Transverse colon (tissue), 4 donors: Measurements from ENCODE around the gene SCG3. TPM values are rescaled to one million over a fixed set of nuclear protein-coding genes. Genes with fewer than 3 reads are reported as not detected.

ENCODE experiments used
- DNase-seq: peaks from one replicate; pipeline ENCODE4 v3.0.0-alpha.2; 2019
- H3K27ac ChIP-seq, 4 donors: fragments of 200-600 bp; sonication (generic); 2 replicates each; pipeline ENCODE4 v1.5.1; 2016 to 2018; ENCODE audit warnings: inconsistent platforms in 4 of 4
- H3K27me3 ChIP-seq: fragments of 200-600 bp; sonication (generic); 2 replicates; pipeline ENCODE4 v1.5.1; 2017; ENCODE audit warnings: inconsistent platforms
- H3K36me3 ChIP-seq, 4 donors: fragments of 200-600 bp; sonication (generic); 2 replicates each; pipeline ENCODE4 v1.5.1; 2017 to 2019; ENCODE audit warnings: inconsistent platforms in 4 of 4
- H3K4me1 ChIP-seq, 4 donors: fragments of 200-600 bp; sonication (generic); 2 replicates each; pipeline ENCODE4 v1.5.1; 2017 to 2020; ENCODE audit warnings: inconsistent platforms in 4 of 4
- H3K4me3 ChIP-seq, 4 donors: fragments of 200-600 bp; sonication (generic); 1 replicate in 1 of 4; 2 replicates in 3 of 4; pipeline versions ENCODE4 v1.5.1 to v1.6.1; 2017 to 2019; ENCODE audit warnings: inconsistent platforms in 4 of 4
- H3K9me3 ChIP-seq, 2 donors: fragments of 200-600 bp; sonication (generic); 2 replicates each; pipeline ENCODE4 v1.5.1; 2017 to 2019; ENCODE audit warnings: inconsistent platforms in 2 of 2
- CTCF ChIP-seq, 5 experiments: fragments of 200-600 bp in 3 of 5; fragments of 450-650 bp in 2 of 5; sonication (generic) in 3 of 5; IDR thresholded peaks; 1 replicate in 2 of 5; 2 replicates in 3 of 5; pipeline ENCODE4 v1.5.1; 2016 to 2017; ENCODE audit warnings: antibody characterized with exemption in 5 of 5, inconsistent platforms in 3 of 5, mild to moderate bottlenecking in 2 of 5, moderate library complexity in 1 of 5
- EP300 ChIP-seq: sonication (generic); formaldehyde crosslinking; IDR thresholded peaks from one replicate; pipeline ENCODE4 v1.6.1; 2017; ENCODE audit warnings: antibody characterized with exemption, low read depth
- POLR2A ChIP-seq: fragments of 450-650 bp; IDR thresholded peaks from one replicate; pipeline ENCODE4 v1.6.1; 2016; ENCODE audit warnings: antibody characterized with exemption, mild to moderate bottlenecking, moderate library complexity
- POLR2AphosphoS5 ChIP-seq, 3 donors: sonication (generic); formaldehyde crosslinking; IDR thresholded peaks; one replicate each; pipeline ENCODE4 v1.6.1; 2016; ENCODE audit warnings: antibody characterized with exemption in 3 of 3
- WGBS, 2 donors: methylation state at CpG; one replicate each; pipeline ENCODE4 v1.1.5; 2018; ENCODE audit warnings: low coverage in 1 of 2; 5-methylcytosine and 5-hydroxymethylcytosine counted together
- in situ Hi-C, 4 donors: fragments of 200-750 bp; cut with MboI; loops; one replicate each; pipeline versions ENCODE4 v1.15.0 to v1.15.1; 2017; ENCODE audit warnings: low sequenced_read_pairs in 3 of 4, low pct_ligation_motif_present in 1 of 4, low pct_unique_long_range_greater_than_20kb in 1 of 4
- intact Hi-C: fragments of 100-400 bp; cut with DNase I; formaldehyde crosslinking; loops from one replicate; pipeline ENCODE4 v1.15.1; 2023; ENCODE audit warnings: low total_unique reads
- total RNA-seq, 4 donors: library from RNA; depleted of rRNA; stranded (reverse); fragments of >200 nt; gene quantifications; one replicate each; pipeline ENCODE4 v1.1.0, GENCODE V29; 2016

SCG3 gene
- total RNA-seq, 4 donors from 2014 or later = 0.55 to 3.6 (median 0.95) TPM; not detected in 1

GRCh38 chr15:51726302-51727073, 45.2 kb downstream of the SCG3 start:
- Histone ChIP-seq H3K36me3 (no peaks in the 10 kb centered on the region), H3K9me3 (no peaks in the 10 kb centered on the region), H3K27ac (peak overlapping the region; percentile 30 to 69 (median 57)), H3K4me1 (peaks cover 11 to 47% (median 23%) of the 10 kb centered on the region in 4 donors), H3K27me3 (no peaks in the 10 kb centered on the region), H3K4me3 (no peak overlapping the region)
- WGBS, 2 donors = 45 to 58% methylated on average over 2 to 5 of the region's 5 CpGs
- in situ Hi-C loops (no loop called here), intact Hi-C loops (no loop called here)
- peak; percentile 53 for DNase-seq
- TF ChIP-seq POLR2A (no peak), EP300 (peak; percentile 61), POLR2AphosphoS5 (IDR thresholded peaks at IDR 0.05) (peak; percentile 91 to 96 (median 92)), CTCF (IDR thresholded peaks at IDR 0.05) (no peak)

- no peak overlapping the region for H3K4me3 ChIP-seq
- WGBS, 2 donors = 86 to 89% methylated on average over 4 of the region's 4 CpGs
- DNase-seq = no peak
- intact Hi-C loops (no loop called here), in situ Hi-C loops (no loop called here)
- no peaks in the 10 kb centered on the region for H3K27me3 ChIP-seq
- TF ChIP-seq EP300 (no peak), CTCF (IDR thresholded peaks at IDR 0.05) (no peak)
- no peaks in the 10 kb centered on the region for H3K36me3 ChIP-seq
- no peaks in the 10 kb centered on the region for H3K9me3 ChIP-seq
- H3K4me1 ChIP-seq = peaks cover 20 to 55% (median 30%) of the 10 kb centered on the region in 4 donors
- H3K27ac ChIP-seq = peak overlapping the region; percentile 30 to 69 (median 57)
Observed at GRCh38 chr15:51727141-51727897, 46.0 kb downstream of the SCG3 start.

GRCh38 chr15:51731549-51732267, 50.4 kb downstream of the SCG3 start:
- Histone ChIP-seq H3K4me1 (peaks cover 18 to 53% (median 34%) of the 10 kb centered on the region in 4 donors), H3K36me3 (no peaks in the 10 kb centered on the region), H3K4me3 (peak overlapping the region in 3 of 4 donors; percentile 7 to 44 (median 24)), H3K27me3 (no peaks in the 10 kb centered on the region), H3K9me3 (no peaks in the 10 kb centered on the region), H3K27ac (peak overlapping the region; percentile 82 to 87 (median 84))
- DNase-seq = peak; percentile 28
- no peak for TF ChIP-seq CTCF (IDR thresholded peaks at IDR 0.05)
- no peak for TF ChIP-seq POLR2AphosphoS5 (IDR thresholded peaks at IDR 0.05)
- TF ChIP-seq EP300 = no peak
- no peak for TF ChIP-seq POLR2A
- in situ Hi-C loops (no loop called here), intact Hi-C loops (no loop called here)
- 15 to 36% methylated on average over 4 to 5 of the region's 5 CpGs for WGBS, 2 donors

GRCh38 chr15:51732646-51733045, 51.3 kb downstream of the SCG3 start:
- Histone ChIP-seq H3K36me3 (no peaks in the 10 kb centered on the region), H3K9me3 (no peaks in the 10 kb centered on the region), H3K4me3 (no peak overlapping the region), H3K27me3 (no peaks in the 10 kb centered on the region), H3K4me1 (peaks cover 14 to 46% (median 31%) of the 10 kb centered on the region in 4 donors), H3K27ac (peak overlapping the region; percentile 82 to 87 (median 84))
- intact Hi-C loops (no loop called here), in situ Hi-C loops (no loop called here)
- DNase-seq = no peak
- WGBS, 2 donors = 70 to 71% methylated on average over 2 of the region's 2 CpGs
- no peak for TF ChIP-seq POLR2AphosphoS5 (IDR thresholded peaks at IDR 0.05)
- TF ChIP-seq POLR2A = no peak
- no peak for TF ChIP-seq CTCF (IDR thresholded peaks at IDR 0.05)
- TF ChIP-seq EP300 = no peak
